ENCODE results near the gene ADGRA1.
"Not testable (repeated sequence)": the region's sequence is repeated elsewhere in the genome, so short reads cannot be mapped to it uniquely, and the experiment has no call there.

The ADGRA1 gene, protein sequence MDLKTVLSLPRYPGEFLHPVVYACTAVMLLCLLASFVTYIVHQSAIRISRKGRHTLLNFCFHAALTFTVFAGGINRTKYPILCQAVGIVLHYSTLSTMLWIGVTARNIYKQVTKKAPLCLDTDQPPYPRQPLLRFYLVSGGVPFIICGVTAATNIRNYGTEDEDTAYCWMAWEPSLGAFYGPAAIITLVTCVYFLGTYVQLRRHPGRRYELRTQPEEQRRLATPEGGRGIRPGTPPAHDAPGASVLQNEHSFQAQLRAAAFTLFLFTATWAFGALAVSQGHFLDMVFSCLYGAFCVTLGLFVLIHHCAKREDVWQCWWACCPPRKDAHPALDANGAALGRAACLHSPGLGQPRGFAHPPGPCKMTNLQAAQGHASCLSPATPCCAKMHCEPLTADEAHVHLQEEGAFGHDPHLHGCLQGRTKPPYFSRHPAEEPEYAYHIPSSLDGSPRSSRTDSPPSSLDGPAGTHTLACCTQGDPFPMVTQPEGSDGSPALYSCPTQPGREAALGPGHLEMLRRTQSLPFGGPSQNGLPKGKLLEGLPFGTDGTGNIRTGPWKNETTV

DNA sequence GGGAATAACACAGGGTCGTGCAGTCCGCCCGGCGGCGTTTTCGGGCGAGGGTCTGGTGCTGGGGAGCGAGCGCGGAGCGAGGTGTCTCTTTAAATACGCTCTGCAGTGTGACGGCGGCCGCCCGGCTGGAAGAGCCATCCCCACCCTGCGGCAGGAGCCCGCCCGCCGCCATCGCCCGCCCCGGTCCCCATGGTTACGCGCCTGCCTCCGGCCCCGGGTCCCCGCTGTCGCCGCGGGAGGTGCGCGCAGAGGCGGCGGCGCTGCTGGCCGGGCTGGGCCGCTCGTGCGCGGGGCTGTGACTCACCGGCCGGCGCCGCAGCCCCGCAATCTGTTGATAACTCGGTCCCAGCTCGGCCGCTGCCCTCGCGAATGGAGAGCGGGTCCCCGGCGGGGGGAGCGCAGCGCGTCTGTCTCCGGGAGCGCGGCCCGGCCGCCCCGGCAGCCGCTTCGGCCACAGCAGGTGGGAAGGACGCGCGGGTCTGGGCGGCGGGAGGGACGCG is at the start of gene ADGRA1:
Gene ADGRA1, plus strand, starts transcription at position 246 of the 500 bp plus-strand sequence. CDS start 986 bp downstream, outside the sequence.
- DNase-seq (ENCODE audit: low read depth) = no peak

DNA sequence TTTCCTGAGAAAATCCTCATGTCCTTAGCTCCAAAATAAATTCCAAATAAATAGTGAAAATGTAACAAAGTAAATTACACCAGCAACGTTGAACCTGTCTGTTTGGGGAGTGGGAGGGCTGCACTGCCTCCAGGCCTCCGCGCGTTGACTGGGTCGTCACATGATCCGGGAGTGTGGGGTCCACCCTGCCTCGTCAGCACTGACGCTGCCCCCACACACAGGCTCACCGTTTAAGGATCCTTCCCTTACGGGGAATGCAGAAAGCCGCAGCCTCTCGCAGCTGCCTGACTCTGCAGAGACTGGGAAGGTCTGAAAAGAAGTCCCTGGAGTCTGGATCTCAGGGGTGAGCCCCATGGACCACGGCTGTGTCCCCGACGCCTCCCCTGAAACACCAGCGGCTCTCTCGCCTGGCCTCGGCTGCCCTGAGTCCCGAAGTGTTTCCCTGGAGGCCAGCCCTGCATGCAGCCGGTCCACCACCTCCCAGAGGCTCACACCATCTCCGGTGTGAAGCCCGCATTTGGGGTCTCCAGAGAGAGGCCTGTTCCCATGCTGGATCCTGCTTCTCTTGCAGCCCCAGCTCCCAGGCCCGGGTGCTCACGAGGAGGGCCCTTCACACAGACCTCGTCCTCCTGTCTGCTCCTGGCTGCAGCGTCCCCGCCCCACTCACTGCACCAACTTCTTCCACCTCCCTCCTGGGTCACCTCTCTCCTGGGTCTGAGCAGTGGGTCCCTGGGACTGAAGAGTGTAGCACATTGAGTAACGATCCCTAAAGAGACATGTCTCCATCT is 49.5 kb upstream of the ADGRA1 start:
- no peak for DNase-seq (ENCODE audit: low read depth)

DNA sequence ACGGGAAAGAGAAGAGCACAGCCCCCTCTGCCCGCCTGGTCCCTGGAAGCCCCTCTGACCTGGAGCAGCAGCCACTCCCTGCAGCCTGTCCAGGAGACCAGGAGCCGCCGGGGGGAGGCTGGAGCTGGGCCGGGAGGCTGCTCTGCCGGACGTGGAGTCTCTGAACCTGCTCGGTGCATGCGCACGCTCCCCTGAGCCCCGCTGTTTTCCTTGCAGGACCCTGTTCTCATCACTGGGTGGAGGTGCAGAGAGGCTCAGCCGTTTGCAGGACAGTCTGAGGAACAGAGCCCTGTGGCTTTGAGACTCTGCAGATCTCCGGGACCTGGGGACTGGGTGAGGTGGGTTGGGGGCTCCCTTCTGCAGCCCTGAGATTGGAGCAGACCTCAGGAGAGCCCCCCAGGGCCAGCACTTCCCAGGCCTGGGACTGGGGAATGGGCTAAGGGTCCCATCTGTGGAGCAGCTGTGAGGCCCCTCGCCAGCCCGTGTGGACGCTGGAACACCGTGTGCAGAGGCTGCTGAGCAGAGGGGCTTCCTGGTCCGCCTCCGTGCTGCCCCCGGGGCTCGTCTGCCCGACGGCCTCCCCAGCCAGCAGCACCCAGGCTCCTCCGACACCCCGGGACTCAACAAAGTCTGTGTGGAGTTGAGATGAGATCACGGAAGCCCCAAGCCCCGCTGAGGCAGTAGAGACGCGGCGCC is 48.5 kb upstream of the ADGRA1 start:
- no peak for DNase-seq (ENCODE audit: low read depth)

DNA sequence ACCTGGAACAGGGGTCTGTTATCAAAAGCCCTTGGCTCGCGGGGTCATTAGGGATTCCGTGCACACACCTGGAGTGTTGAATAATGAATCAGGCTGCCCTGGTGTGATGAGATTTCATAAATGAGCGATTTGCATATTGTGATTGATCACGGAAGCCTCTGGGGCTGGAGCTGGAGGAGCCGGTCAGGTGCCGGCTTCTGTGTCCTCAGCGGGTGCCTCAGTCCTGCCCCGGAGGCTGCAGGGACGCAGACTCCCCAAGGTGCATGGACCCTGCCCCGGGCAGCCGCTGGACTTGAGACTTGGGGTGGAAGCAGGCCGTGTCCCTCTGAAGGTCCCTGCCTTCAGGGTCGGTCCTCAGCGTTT is 47.9 kb upstream of the ADGRA1 start:
- DNase-seq (ENCODE audit: low read depth) = no peak

DNA sequence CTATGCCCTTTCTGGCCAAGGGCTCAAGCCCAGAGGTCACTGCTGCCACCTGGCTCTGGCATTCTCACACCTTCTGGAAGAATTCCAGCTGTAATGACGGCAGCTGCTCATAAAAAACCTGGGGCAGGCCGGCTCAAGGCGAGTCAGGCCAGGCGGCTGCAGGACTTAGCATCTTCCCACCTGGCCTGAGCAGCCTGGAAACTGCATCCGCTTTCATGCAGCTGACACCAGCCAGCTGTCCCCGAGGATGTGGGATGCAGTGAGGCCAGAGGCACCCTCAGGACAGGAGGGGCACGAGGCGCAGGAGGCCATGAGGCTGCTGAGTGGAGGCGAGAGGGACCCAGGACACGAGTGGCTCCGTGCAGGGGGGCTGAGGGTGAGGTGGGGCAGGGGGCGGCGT is 47.5 kb upstream of the ADGRA1 start:
- DNase-seq (ENCODE audit: low read depth) = no peak

DNA sequence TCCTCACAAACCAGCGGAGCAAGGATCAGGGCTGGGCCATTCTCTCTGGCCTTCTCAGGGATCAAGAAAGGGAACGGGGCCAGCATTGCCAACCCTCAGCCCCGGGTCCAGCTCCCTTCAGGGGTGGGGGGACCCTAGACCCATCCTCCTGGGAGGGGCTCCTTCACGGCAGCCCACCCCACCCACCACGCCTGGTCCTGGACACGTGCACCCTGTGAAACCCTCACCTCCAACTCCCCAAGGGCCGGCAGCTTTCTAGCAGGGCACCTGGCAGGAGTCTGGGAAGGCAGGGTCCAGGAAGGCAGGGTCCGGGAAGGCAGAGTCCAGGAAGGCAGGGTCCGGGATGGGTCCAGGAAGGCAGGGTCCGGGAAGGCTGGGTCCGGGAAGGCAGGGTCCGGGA is 46.6 kb upstream of the ADGRA1 start:
- DNase-seq (ENCODE audit: low read depth) = no peak

DNA sequence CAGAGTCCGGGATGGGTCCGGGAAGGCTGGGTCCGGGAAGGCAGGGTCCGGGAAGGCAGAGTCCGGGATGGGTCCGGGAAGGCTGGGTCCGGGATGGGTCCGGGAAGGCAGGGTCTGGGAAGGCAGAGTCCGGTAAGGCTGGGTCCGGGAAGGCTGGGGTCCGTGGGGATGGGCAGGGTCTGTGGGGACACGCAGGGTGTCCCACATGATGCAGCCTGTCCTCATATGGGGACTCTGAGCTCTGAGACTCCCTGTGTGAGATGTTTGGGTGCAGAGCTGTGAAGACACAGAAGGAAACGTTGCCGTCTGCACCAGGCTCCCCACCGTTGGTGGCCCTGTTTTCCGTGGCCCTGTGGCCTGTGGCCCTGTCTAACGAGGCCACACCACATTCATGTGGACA is 45.7 kb upstream of the ADGRA1 start:
- no peak for DNase-seq (ENCODE audit: low read depth)

DNA sequence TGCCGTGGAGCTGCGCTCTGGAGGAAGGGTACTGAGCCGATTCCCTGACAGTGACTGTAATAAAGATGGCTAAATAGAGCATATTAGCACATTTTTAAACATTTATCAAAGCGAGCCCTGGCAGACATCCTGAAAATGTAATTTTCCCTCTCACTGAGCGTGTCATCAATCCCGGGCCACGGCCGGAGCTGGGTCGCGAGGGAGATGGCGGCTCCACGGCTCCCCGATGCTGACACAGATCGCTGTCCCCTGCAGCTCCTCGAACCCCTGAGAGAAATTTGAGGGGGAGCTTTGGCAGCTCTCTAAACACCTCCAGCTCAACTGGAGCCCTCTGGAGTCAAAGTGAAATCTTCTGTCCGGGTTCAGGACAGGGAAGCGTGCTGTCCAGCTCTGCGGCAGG is 44.9 kb upstream of the ADGRA1 start:
- DNase-seq (ENCODE audit: low read depth) = no peak

DNA sequence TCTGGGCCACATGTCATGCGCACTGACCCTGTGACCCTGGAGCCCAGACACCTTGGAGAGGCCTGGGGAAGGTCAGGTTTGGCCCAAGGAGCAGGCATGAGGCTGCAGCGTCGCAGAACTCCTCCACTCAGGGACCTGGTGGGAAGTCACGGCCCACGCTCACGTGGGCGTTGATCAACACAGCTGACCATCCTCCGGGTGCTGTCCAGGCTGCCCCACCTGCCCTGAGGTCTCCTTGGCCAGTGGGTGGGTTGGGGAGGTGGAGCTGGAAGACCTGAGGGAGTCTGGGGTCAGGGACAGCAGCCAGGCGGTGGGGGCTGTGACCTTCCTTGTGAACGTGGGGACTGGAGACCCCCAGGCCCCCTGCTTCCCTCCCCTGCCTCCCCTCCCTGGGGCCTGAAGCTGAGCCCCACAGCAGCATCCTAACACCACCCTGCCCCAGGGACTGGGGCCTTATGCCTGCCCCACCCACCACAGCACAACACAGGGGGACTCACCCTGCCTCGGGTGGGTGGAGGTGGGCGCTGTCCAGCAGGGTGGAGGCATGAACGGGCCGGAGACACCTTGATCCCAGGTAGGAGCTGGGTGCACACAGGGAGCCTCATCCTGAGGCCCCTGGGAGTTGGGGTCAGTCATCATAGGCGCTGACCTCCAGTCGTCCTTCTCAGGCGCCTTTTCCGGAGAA is 44.0 kb upstream of the ADGRA1 start:
- DNase-seq (ENCODE audit: low read depth) = no peak

DNA sequence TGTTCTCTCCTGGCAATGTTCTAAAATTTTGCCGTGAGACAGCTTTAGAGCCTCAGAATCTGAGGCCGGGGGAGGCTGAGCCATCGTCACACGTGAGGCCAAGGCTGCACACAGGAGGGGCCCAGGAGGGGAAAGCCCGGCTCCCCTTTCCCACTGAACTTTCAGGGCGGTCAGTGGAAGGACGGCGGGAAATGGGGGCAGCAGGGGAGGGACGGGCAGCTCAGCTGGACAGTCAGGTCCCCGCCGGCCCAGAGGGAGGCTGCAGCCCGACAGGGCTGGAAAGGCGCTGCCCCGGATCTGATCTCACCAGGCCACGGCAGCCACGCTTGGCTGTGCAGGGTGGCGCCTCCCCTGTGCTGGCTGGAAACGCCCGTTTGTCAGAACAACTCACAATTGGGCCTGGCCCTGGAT is 43.3 kb upstream of the ADGRA1 start:
- DNase-seq (ENCODE audit: low read depth) = no peak

DNA sequence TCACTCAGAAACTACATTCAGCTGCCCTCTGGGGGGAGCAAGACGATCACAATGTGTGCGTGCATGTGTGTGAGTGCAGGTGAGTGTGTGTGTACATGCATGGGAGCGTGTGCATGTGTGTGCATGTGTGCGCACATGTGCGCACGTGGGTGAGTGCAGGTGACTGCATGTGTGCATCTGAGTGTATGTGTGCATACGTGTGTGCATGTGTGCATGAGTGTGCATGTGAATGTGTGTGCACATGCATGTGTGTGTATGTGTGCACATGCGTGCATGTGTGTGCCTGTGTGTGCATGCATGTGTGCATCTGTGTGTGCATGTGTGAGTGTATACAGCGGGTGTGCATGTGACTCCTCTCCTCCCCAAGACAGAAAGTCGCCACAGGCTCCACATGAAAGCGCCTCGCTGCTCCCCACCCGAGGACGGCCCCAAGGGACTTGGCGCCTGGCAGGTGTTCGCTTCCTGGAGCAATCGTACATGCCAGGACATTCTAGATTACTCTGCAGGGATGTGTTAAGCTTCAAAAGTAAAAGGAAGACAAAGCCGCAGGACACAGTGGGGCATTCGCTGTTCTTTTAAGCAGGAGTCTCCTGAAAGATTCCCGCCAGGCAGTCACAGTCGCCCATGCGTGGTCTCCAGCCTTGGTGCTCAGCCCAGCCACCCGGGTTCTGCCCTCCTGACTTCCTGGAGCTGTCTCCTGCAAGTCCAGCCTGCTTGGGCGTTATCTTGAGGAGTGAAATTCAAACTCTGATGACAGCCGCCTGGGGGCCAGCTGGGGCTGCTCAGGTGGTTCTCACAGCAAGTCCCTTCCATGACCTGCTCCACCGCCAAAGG is 42.0 kb upstream of the ADGRA1 start:
- no peak for DNase-seq (ENCODE audit: low read depth)

DNA sequence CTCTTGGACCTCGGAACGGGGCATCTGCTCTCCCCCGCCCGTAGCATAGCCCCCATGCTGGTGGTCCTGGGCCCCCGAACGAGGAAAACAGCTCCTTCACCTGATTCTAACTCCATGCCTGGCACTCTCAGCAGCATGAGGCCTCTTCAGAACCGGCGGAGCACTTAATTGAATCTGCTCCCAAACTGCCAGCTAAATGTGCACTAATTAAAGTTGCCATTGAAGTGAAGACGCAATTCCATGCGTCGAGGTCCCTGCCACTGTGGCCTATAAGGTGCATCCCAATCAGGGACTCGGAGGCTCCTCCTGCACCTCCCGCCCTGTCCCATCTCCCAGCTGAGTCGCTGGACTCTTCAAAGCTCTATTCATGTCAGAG is 41.3 kb upstream of the ADGRA1 start:
- no peak for DNase-seq (ENCODE audit: low read depth)

DNA sequence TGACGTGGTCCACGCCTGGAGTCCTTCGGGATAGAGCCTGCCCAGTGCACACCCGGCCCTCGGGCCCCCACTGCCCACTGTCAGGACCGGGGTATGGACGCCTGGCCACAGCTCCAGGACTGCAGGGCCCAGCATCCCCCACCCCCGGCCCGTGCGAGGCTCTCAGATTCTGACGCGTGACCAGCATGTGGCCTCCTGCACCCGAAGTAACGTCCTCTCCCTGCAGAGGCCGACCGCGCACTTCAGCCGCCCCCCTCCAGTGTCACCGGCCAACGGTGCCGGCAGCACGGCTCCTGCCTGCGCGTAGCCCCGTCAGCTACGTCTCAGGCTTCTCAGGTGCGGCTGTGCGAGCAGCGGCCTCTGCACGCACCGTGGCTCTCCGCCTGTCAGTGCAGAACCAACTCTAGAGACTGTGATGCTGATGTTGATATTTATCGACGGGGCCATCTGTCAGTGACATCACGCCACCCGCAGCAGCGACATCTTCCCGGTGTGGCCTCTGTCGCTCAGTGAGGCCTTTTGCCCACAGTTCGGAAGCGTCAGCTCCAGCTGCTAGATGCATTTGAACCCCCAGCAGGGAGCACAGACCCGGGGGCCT is 40.1 kb upstream of the ADGRA1 start:
- DNase-seq (ENCODE audit: low read depth) = no peak

DNA sequence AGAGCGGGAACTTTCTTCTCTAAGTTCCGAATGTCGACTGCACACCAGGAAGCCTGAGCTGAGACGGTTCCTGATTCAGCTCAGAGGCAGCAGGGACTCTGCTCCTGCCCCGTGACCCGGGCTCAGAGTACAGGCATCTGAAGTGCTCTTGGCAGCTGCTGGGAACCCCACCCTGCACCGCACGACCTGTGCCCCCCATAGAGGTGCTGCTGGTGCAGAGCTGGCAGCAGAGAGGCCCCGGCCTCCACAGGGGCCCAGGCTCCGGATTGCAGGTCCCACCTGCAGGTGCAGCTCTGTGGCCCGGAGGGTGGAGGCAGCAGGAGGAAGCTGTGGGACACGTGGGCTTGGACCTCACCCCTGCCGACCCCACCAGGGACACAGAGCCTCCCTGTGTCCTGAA is 39.5 kb upstream of the ADGRA1 start:
- no peak for DNase-seq (ENCODE audit: low read depth)

DNA sequence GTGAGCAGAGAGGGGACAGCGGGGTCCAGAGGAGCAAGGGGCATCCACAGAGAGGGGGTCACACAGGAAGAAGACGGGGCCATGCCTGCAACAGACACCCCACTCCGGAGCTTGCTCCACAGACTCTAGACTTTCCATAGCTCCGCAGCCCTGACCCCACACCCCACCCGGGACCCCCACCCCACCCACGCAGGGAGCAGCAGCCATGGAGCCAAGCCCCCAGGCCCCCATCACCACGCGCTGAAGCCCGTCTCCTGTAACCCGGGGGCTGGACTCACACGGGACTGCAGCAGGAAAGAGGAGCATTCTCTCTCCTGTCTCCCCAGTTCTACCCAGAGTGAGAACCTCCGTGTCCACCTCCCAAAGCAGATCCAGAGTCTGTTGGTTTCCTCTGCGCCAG is 38.8 kb upstream of the ADGRA1 start:
- DNase-seq (ENCODE audit: low read depth) = no peak

DNA sequence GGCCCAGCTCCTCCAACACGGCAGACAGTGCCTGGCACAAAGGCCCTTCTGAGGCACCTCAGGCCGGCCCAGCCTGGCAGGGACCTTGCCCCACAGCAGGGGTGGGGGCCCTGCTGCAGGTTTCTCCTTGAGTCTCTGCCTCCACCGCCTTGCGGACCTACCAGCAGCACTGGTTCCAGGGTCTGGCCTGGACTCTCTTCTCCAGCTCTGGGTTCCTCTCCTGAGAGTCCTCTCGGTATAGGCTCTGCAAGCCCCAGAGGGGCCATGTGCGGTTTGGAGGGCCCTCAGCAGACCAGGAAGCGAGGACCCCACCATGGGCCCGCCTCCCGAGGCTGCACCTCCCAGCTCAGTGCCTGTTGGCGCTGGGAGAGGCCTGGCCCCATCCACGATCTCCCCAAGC is 38.1 kb upstream of the ADGRA1 start:
- DNase-seq (ENCODE audit: low read depth) = no peak

DNA sequence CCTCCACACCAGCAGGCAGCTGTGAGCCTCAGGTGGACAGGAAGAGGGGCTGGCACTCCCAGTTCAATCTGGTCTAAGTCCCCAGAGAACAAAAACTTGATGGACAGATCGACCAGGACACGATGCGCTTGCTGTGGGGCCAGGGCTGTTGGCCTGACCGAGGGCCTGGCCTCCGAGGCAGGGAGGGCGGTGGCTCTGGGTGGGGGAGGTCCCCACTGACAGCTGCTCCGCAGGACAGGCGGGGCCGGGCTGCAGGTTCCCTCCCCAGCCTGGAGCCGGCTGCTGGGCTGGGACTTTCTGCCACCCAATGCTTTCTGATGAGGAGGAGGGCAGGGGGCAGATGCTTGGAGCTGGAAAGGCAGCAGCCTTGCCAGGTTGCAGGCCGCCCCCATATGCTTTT is 37.4 kb upstream of the ADGRA1 start:
- DNase-seq (ENCODE audit: low read depth) = no peak

DNA sequence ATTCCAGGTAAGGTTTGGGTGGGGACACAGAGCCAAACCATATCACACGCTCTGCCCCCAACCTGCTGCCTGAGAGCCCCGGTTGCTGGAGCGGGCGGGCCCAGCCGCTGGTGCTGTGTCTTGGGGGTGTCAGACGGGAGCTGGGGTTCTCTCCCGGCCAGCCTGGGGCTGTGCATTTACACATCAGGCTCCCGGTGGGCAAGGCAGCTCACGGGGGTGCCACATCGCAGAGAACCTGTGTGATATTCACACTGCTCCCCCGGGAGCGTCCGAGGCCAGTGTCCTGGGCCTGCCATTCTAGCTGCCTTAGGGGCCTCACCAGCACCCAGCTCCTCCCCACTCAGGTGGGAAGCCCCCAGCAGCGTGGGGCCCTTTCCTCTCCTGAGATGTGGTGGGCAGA is 35.6 kb upstream of the ADGRA1 start:
- no peak for DNase-seq (ENCODE audit: low read depth)

DNA sequence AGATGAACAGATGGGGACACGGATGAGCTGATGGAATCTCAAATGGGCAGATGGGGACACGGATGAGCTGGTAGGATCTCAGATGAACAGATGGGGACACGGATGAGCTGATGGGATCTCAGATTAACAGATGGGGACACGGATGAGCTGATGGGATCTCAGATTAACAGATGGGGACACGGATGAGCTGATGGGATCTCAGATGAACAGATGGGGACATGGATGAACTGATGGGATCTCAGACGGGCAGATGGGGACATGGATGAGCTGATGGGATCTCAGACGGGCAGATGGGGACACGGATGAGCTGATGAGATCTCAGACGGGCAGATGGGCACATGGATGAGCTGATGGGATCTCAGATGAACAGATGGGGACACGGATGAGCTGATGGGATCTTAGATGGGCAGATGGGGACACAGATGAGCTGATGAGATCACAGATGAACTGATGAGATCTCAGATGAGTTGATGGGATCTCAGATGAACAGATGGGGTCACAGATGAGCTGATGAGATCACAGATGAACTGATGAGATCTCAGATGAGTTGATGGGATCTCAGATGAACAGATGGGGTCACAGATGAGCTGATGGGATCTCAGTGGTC is 34.1 kb upstream of the ADGRA1 start:
- DNase-seq (ENCODE audit: low read depth) = not testable (repeated sequence)

DNA sequence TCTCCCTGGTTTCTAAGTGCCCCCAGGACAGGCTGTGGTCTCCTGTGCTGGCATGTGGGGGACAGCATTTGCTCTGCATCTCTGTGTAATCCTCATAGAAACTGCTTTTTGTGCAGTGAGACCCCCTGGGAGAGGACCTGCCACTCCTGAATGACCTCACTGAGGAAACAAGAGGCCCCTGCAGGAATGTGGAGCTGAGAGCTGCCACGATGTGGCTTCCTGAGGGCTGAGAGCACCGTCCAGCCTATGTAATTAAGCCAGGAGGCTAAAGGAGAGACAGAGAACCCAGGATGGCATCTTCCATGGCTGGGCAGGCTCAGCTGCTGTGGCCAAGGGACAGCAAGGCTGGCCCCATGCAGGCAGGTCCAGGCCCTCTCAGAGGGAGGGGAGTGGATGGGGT is 32.3 kb upstream of the ADGRA1 start:
- no peak for DNase-seq (ENCODE audit: low read depth)
